ENCODE results near the gene DAAM1.

- TF ChIP-seq CTCF (conservative IDR thresholded peaks at IDR 0.05 in 1 of 2, IDR thresholded peaks at IDR 0.05 in 1 of 2; ENCODE audit: extremely low read depth in 1 of 2, insufficient read depth in 1 of 2, low read depth in 1 of 2, low read length in 2 of 2) (no peak), EZH2 (IDR thresholded peaks at IDR 0.05; ENCODE audit: borderline replicate concordance, low read length) (no peak)
These were observed 205.8 kb downstream of the DAAM1 start for GRCh38 chr14:59394268-59394667.
